Smooth muscle cell (in vitro differentiated cells): ENCODE data around the gene SYT3. TPM values are rescaled to one million over a fixed set of nuclear protein-coding genes. Genes with fewer than 3 reads are reported as not detected.

Source experiments
- DNase-seq: peaks from one replicate; lab custom pipeline; 2025; ENCODE audit not compliant: unreplicated experiment; lab: John Stamatoyannopoulos, UW
- H2AFZ ChIP-seq: fragments of 200-600 bp; sonication (generic); 2 replicates; pipeline ENCODE4 v1.6.0; 2016; ENCODE audit warnings: antibody characterized with exemption, low read depth, mild to moderate bottlenecking
- H3F3A ChIP-seq: fragments of 200-600 bp; sonication (generic); 2 replicates; pipeline ENCODE4 v1.6.0; 2017; ENCODE audit warnings: antibody characterized with exemption, low read depth
- H3K27ac ChIP-seq: fragments of 200-600 bp; sonication (generic); 2 replicates; pipeline ENCODE4 v1.5.1; 2016; ENCODE audit warnings: low read depth, mild to moderate bottlenecking
- H3K27me3 ChIP-seq: fragments of 200-600 bp; sonication (generic); 2 replicates; pipeline ENCODE4 v1.6.1; 2016; ENCODE audit warnings: low read depth, mild to moderate bottlenecking
- H3K36me3 ChIP-seq: fragments of 200-600 bp; sonication (generic); 2 replicates; pipeline ENCODE4 v1.5.1; 2016; ENCODE audit warnings: low read depth
- H3K4me1 ChIP-seq: fragments of 200-600 bp; sonication (generic); 2 replicates; pipeline ENCODE4 v1.5.1; 2016; ENCODE audit warnings: low read depth
- H3K4me2 ChIP-seq: fragments of 200-600 bp; sonication (generic); 2 replicates; pipeline ENCODE4 v1.6.0; 2016; ENCODE audit warnings: mild to moderate bottlenecking
- H3K4me3 ChIP-seq: fragments of 200-600 bp; sonication (generic); 2 replicates; pipeline ENCODE4 v1.5.1; 2016; ENCODE audit warnings: mild to moderate bottlenecking
- H3K79me2 ChIP-seq: fragments of 200-600 bp; sonication (generic); 2 replicates; pipeline ENCODE4 v1.6.0; 2016; ENCODE audit warnings: low read depth, mild to moderate bottlenecking
- H3K9ac ChIP-seq: fragments of 200-600 bp; sonication (generic); 2 replicates; pipeline ENCODE4 v1.6.0; 2016; ENCODE audit warnings: low read depth
- H3K9me3 ChIP-seq: fragments of 200-600 bp; sonication (generic); replicated peaks from 2 replicates; pipeline ENCODE4 v1.5.1; 2016; ENCODE audit warnings: low read depth
- H4K20me1 ChIP-seq: fragments of 200-600 bp; sonication (generic); 2 replicates; pipeline ENCODE4 v1.6.0; 2016; ENCODE audit warnings: low read depth
- CTCF ChIP-seq: fragments of 200-600 bp; sonication (generic); IDR thresholded peaks from 2 replicates; pipeline ENCODE4 v1.5.1; 2017; ENCODE audit warnings: borderline replicate concordance, mild to moderate bottlenecking, antibody characterized with exemption; ENCODE audit not compliant: insufficient read depth, poor library complexity, severe bottlenecking
- WGBS: methylation state at CpG from one replicate; pipeline ENCODE4 v1.1.7; 2016; ENCODE audit warnings: low lambda C conversion rate; 5-methylcytosine and 5-hydroxymethylcytosine counted together
- polyA plus RNA-seq: library from polyadenylated mRNA; unstranded; fragments of >200 nt; fragmentation: Nextera tagmentation; extraction: Ambion mirVana; gene quantifications from 2 replicates; pipeline ENCODE4 v1.2.1, GENCODE V29; 2016
- total RNA-seq: library from RNA; depleted of rRNA; stranded (reverse); fragments of >200 nt; gene quantifications from 2 replicates; pipeline ENCODE4 v1.2.3, GENCODE V29; 2014

Gene SYT3
- total and polyA plus RNA-seq, 2 experiments from 2014 or later: 0.13 to 1.8 TPM

DNA sequence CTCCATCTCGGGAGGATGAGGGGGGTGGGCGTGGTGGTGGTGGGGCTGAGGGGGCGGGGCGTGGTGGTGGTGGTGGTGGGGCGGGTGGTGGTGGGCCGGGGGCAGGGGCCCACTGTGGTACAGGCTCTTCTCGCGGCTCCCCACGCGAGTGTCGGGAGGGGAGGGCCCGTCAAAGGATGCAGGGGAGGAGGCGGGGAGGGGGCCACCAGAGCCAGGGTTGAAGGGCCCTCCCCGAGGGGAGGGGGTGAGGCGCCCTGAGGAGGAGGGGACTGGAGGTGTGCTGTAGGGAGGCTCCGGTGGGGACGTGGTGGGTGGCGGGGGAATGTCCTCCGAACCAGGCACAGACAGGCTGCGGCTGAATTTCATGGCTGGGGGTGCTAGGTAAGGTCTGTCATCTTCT is 29.2 kb upstream of the SYT3 start:
- Histone ChIP-seq H3K27me3 (peaks cover 71% of the 10 kb centered on the region), H3K36me3 (no peaks in the 10 kb centered on the region), H3K9ac (no peak overlapping the region), H3K4me3 (no peak overlapping the region), H3K4me1 (no peaks in the 10 kb centered on the region), H3F3A (no peaks in the 10 kb centered on the region), H4K20me1 (no peaks in the 10 kb centered on the region), H2AFZ (no peak overlapping the region), H3K79me2 (no peaks in the 10 kb centered on the region), H3K27ac (no peak overlapping the region), H3K4me2 (no peak overlapping the region), H3K9me3 (no peaks in the 10 kb centered on the region)
- no peak for DNase-seq
- WGBS: 70% methylated on average over 7 of the region's 20 CpGs
- TF ChIP-seq CTCF: no peak

DNA sequence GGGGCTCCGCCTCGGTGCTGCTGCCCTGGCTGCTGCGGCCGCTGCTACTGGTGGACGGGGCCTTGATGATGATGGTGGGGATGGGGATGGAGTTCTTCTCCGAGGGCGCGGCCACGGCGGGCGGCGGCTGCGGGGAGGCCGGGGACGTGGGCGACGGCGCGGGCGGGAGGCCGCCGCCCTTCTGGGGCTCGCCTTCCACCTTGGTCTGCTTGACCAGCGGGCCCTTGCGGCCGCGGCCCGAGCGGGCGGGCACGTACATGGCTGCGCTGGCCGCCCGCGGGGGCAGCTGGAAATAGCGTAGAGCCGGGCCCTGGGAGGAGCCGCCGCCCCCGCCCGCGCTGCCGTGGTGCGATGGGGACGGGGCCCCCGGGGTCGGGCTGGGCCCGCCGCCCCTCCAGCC is 28.7 kb upstream of the SYT3 start:
- H2AFZ ChIP-seq: no peak overlapping the region
- H3K27me3 ChIP-seq: peaks cover 66% of the 10 kb centered on the region
- WGBS: no CpG with 5 or more reads among the region's 49 CpGs
- no peak for DNase-seq
- H3K9me3 ChIP-seq: no peaks in the 10 kb centered on the region
- H3K27ac ChIP-seq: no peak overlapping the region
- no peaks in the 10 kb centered on the region for H3K36me3 ChIP-seq
- no peaks in the 10 kb centered on the region for H3K79me2 ChIP-seq
- no peaks in the 10 kb centered on the region for H4K20me1 ChIP-seq
- H3K4me1 ChIP-seq: no peaks in the 10 kb centered on the region
- H3K4me3 ChIP-seq: no peak overlapping the region
- no peaks in the 10 kb centered on the region for H3F3A ChIP-seq
- TF ChIP-seq CTCF: no peak
- H3K9ac ChIP-seq: no peak overlapping the region
- peak overlapping the region; percentile 51 for H3K4me2 ChIP-seq

- peaks cover 60% of the 10 kb centered on the region for H3K27me3 ChIP-seq
Observed at GRCh38 chr19:50667759-50668231, 28.1 kb upstream of the SYT3 start.

More at GRCh38 chr19:50667759-50668231, 28.1 kb upstream of the SYT3 start:
- no peak overlapping the region for H3K9ac ChIP-seq
- H3K27ac ChIP-seq: no peak overlapping the region
- no peaks in the 10 kb centered on the region for H3K9me3 ChIP-seq
- no peaks in the 10 kb centered on the region for H4K20me1 ChIP-seq
- no peaks in the 10 kb centered on the region for H3K4me1 ChIP-seq
- no peak overlapping the region for H2AFZ ChIP-seq
- H3F3A ChIP-seq: no peaks in the 10 kb centered on the region
- DNase-seq: no peak
- TF ChIP-seq CTCF: no peak
- H3K36me3 ChIP-seq: no peaks in the 10 kb centered on the region
- WGBS: no CpG with 5 or more reads among the region's 58 CpGs
- H3K4me2 ChIP-seq: peak overlapping the region; percentile 51
- no peak overlapping the region for H3K4me3 ChIP-seq
- no peaks in the 10 kb centered on the region for H3K79me2 ChIP-seq
